ENCODE data around the gene DEFB116. TPM values are rescaled to one million over a fixed set of nuclear protein-coding genes. Genes with fewer than 3 reads are reported as not detected.
"Not testable (repeated sequence)": the region's sequence is repeated elsewhere in the genome, so short reads cannot be mapped to it uniquely, and the experiment has no call there.

DEFB116 gene, protein sequence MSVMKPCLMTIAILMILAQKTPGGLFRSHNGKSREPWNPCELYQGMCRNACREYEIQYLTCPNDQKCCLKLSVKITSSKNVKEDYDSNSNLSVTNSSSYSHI
- not detected for total RNA-seq

- Mint-ChIP-seq H3K27me3 (no peaks in the 10 kb centered on the region), H3K4me1 (no peaks in the 10 kb centered on the region), H3K27ac (no peak within 1 kb of the TSS), H3K9me3 (no peaks in the 10 kb centered on the region), H3K36me3 (ENCODE audit: low read depth) (no peaks in the 10 kb centered on the region), H3K4me3 (no peak within 1 kb of the TSS)
- ChIA-PET POLR2A (no interaction called here), CTCF (no interaction called here)
- no peak for DNase-seq
Observed at GRCh38 chr20:31308535-31309162, at the start of gene DEFB116. DEFB116 (minus strand) TSS chr20:31308585; CDS start chr20:31308585, 0 bp downstream.

- H3K27ac Mint-ChIP-seq: no peak overlapping the region
- H3K27me3 Mint-ChIP-seq: no peaks in the 10 kb centered on the region
- no peaks in the 10 kb centered on the region for H3K36me3 Mint-ChIP-seq (ENCODE audit: low read depth)
- H3K9me3 Mint-ChIP-seq: no peaks in the 10 kb centered on the region
- POLR2A ChIA-PET: no interaction called here
- no peak overlapping the region for H3K4me3 Mint-ChIP-seq
- DNase-seq: no peak
- CTCF ChIA-PET: no interaction called here
- no peaks in the 10 kb centered on the region for H3K4me1 Mint-ChIP-seq
Observed at GRCh38 chr20:31355981-31356380, 47.6 kb upstream of the DEFB116 start.

DNA sequence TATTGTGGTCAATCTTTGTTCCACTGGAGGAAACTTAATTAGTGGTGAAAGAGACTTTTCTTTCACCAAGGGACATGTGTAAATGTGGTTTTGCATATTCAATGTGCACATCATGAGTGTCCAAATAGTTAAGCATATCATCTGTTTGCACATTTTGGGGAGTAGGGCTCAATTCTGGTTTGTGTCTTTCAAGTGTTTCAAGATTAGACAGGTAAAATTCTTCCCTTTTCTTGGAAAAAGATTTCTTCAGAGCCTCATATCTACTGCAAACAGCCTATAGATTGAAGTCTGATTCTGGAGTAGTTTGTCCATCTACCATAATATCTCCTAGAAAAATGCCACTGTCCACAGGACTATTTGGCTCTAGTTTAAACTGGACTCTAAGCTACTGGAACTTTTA, 33.1 kb upstream of the DEFB116 start:
- Mint-ChIP-seq H3K36me3 (ENCODE audit: low read depth) (no peaks in the 10 kb centered on the region), H3K4me1 (no peaks in the 10 kb centered on the region), H3K27ac (no peak overlapping the region), H3K27me3 (no peaks in the 10 kb centered on the region), H3K9me3 (no peaks in the 10 kb centered on the region), H3K4me3 (no peak overlapping the region)
- CTCF ChIA-PET: no interaction called here
- DNase-seq: no peak
- POLR2A ChIA-PET: no interaction called here

GRCh38 chr20:31330893-31331292, 22.5 kb upstream of the DEFB116 start:
- H3K4me1 Mint-ChIP-seq: no peaks in the 10 kb centered on the region
- CTCF ChIA-PET: no interaction called here
- DNase-seq: no peak
- no peak overlapping the region for H3K4me3 Mint-ChIP-seq
- POLR2A ChIA-PET: no interaction called here
- H3K9me3 Mint-ChIP-seq: no peaks in the 10 kb centered on the region
- no peak overlapping the region for H3K27ac Mint-ChIP-seq
- H3K36me3 Mint-ChIP-seq (ENCODE audit: low read depth): no peaks in the 10 kb centered on the region
- no peaks in the 10 kb centered on the region for H3K27me3 Mint-ChIP-seq

- CTCF ChIA-PET: no interaction called here
- Mint-ChIP-seq H3K4me1 (no peaks in the 10 kb centered on the region), H3K27ac (no peak overlapping the region), H3K4me3 (no peak overlapping the region), H3K36me3 (ENCODE audit: low read depth) (no peaks in the 10 kb centered on the region), H3K27me3 (no peaks in the 10 kb centered on the region), H3K9me3 (peaks cover 1% of the 10 kb centered on the region)
- no peak for DNase-seq
- POLR2A ChIA-PET: no interaction called here
Observed at GRCh38 chr20:31322504-31322903, 14.1 kb upstream of the DEFB116 start.

GRCh38 chr20:31284964-31285363, 23.4 kb downstream of the DEFB116 start:
- H3K4me3 Mint-ChIP-seq; H3K4me1 Mint-ChIP-seq; H3K27ac Mint-ChIP-seq; POLR2A ChIA-PET; H3K36me3 Mint-ChIP-seq (ENCODE audit: low read depth); H3K27me3 Mint-ChIP-seq; CTCF ChIA-PET; DNase-seq: not testable (repeated sequence)
- H3K9me3 Mint-ChIP-seq: peaks cover 17% of the 10 kb centered on the region

DNA sequence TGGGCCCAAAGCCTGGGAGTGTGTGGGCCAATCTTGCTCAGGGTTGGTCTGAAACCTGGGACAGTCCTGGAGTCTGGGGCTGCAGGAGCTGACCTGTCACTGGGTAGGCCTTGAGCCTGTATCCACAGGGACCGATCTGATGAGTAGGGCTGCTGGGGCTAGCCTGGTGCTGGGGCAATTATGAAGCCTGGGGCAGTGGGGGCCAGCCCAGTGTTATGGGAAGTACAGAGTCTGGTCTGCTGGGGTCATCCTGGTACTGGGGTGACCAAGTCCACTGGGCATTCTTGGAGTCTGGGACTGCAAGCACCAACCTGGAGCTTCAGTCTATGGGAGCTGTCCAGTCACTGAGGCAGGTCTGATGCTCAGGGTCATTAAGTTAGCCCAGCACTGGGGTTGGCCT, 30.2 kb downstream of the DEFB116 start:
- Mint-ChIP-seq H3K36me3 (ENCODE audit: low read depth) (no peaks in the 10 kb centered on the region), H3K27me3 (no peaks in the 10 kb centered on the region), H3K27ac (no peak overlapping the region), H3K9me3 (peaks cover 15% of the 10 kb centered on the region), H3K4me3 (no peak overlapping the region), H3K4me1 (no peaks in the 10 kb centered on the region)
- POLR2A ChIA-PET: no interaction called here
- DNase-seq: no peak
- CTCF ChIA-PET: no interaction called here

- no peak overlapping the region for H3K27ac Mint-ChIP-seq
- no peaks in the 10 kb centered on the region for H3K36me3 Mint-ChIP-seq (ENCODE audit: low read depth)
- no peaks in the 10 kb centered on the region for H3K4me1 Mint-ChIP-seq
- H3K4me3 Mint-ChIP-seq: no peak overlapping the region
- POLR2A ChIA-PET: no interaction called here
- H3K9me3 Mint-ChIP-seq: peaks cover 32% of the 10 kb centered on the region
- CTCF ChIA-PET: no interaction called here
- no peaks in the 10 kb centered on the region for H3K27me3 Mint-ChIP-seq
- no peak for DNase-seq
Observed at GRCh38 chr20:31274441-31274840, 33.9 kb downstream of the DEFB116 start.

- H3K4me1 Mint-ChIP-seq: no peaks in the 10 kb centered on the region
- CTCF ChIA-PET: interaction anchor here (1.0 kb wide), 1 partner anchor 9 kb away, joined by 3 read pairs; no protein-coding TSS in a partner anchor
- no peak for DNase-seq
- no peak overlapping the region for H3K4me3 Mint-ChIP-seq
- H3K27ac Mint-ChIP-seq: no peak overlapping the region
- H3K27me3 Mint-ChIP-seq: no peaks in the 10 kb centered on the region
- peaks cover 8% of the 10 kb centered on the region for H3K9me3 Mint-ChIP-seq
- POLR2A ChIA-PET: no interaction called here
- H3K36me3 Mint-ChIP-seq (ENCODE audit: low read depth): no peaks in the 10 kb centered on the region
Observed at GRCh38 chr20:31260326-31260932, 48.0 kb downstream of the DEFB116 start.

- Mint-ChIP-seq H3K27me3 (no peaks in the 10 kb centered on the region), H3K4me1 (no peaks in the 10 kb centered on the region), H3K9me3 (peaks cover 10% of the 10 kb centered on the region), H3K4me3 (no peak within 1 kb of the TSS), H3K27ac (no peak within 1 kb of the TSS), H3K36me3 (ENCODE audit: low read depth) (no peaks in the 10 kb centered on the region)
- ChIA-PET POLR2A (no interaction called here), CTCF (no interaction called here)
- DNase-seq: no peak
Observed at GRCh38 chr20:31257364-31257763, 51.0 kb downstream of the DEFB116 start, which contains the start of gene DEFB115. DEFB115 (plus strand) TSS chr20:31257664; CDS start chr20:31257664, 0 bp downstream.

- DNase-seq: no peak
- POLR2A ChIA-PET: no interaction called here
- H3K4me3 Mint-ChIP-seq: no peak overlapping the region
- H3K36me3 Mint-ChIP-seq (ENCODE audit: low read depth): no peaks in the 10 kb centered on the region
- H3K4me1 Mint-ChIP-seq: no peaks in the 10 kb centered on the region
- no peak overlapping the region for H3K27ac Mint-ChIP-seq
- CTCF ChIA-PET: no interaction called here
- H3K27me3 Mint-ChIP-seq: no peaks in the 10 kb centered on the region
- peaks cover 10% of the 10 kb centered on the region for H3K9me3 Mint-ChIP-seq
Observed at GRCh38 chr20:31256959-31257358, 51.4 kb downstream of the DEFB116 start.
